A673 (cell line): ENCODE results near the gene HECW1. TPM values are rescaled to one million over a fixed set of nuclear protein-coding genes. Genes with fewer than 3 reads are reported as not detected.

Experiments
- BruUV-seq: library from RNA; stranded (reverse); fragments of 400-500 nt; replicated peaks from 2 replicates; lab custom pipeline; 2021; lab: Mats Ljungman, UMichigan
- CTCF ChIA-PET: fragments of 300-600 bp; sonication (Branson Sonifier 250); formaldehyde crosslinking; loops from one replicate; lab custom pipeline; 2022; ENCODE audit warnings: antibody characterized with exemption; lab: Charles Lee
- POLR2A ChIA-PET: fragments of 300-600 bp; sonication (Branson Sonifier 250); formaldehyde crosslinking; loops from one replicate; lab custom pipeline; 2022; ENCODE audit warnings: antibody characterized with exemption; ENCODE audit not compliant: low non-redundant PET; lab: Charles Lee
- DNase-seq: peaks from one replicate; pipeline ENCODE4 v3.0.0-alpha.2; 2015; ENCODE audit warnings: low spot score
- H3K27ac ChIP-seq: fragments of 200-600 bp; sonication (generic); 2 replicates; pipeline ENCODE4 v1.5.1; 2016; ENCODE audit warnings: mixed run types, low read depth, mild to moderate bottlenecking, mixed read lengths, antibody characterized with exemption, low read length; ENCODE audit not compliant: poor library complexity, severe bottlenecking
- H3K27me3 ChIP-seq: fragments of 200-600 bp; sonication (generic); replicated peaks from 2 replicates; pipeline ENCODE4 v1.6.1; 2017; ENCODE audit warnings: mixed run types, low read depth, mild to moderate bottlenecking, mixed read lengths, antibody characterized with exemption, low read length; ENCODE audit not compliant: insufficient read depth, poor library complexity
- H3K36me3 ChIP-seq: fragments of 200-600 bp; sonication (generic); 2 replicates; pipeline ENCODE4 v1.6.1; 2016; ENCODE audit warnings: mixed run types, mild to moderate bottlenecking, mixed read lengths, antibody characterized with exemption, low read length; ENCODE audit not compliant: insufficient read depth, poor library complexity, severe bottlenecking
- H3K4me1 ChIP-seq: fragments of 200-600 bp; sonication (generic); 2 replicates; pipeline ENCODE4 v1.6.1; 2017; ENCODE audit warnings: mixed run types, mild to moderate bottlenecking, mixed read lengths, antibody characterized with exemption, low read length; ENCODE audit not compliant: insufficient read depth, poor library complexity, severe bottlenecking
- H3K4me3 ChIP-seq: fragments of 200-600 bp; sonication (generic); 2 replicates; pipeline ENCODE4 v1.5.1; 2016; ENCODE audit warnings: low read depth, mixed run types, mild to moderate bottlenecking, mixed read lengths, low read length; ENCODE audit not compliant: poor library complexity, severe bottlenecking
- H3K9me3 ChIP-seq: fragments of 200-600 bp; sonication (generic); 2 replicates; pipeline ENCODE4 v1.6.1; 2016; ENCODE audit warnings: mixed run types, low read depth, mild to moderate bottlenecking, mixed read lengths, antibody characterized with exemption, low read length; ENCODE audit not compliant: poor library complexity, severe bottlenecking
- EZH2 ChIP-seq: fragments of 200-600 bp; sonication (generic); IDR thresholded peaks from 2 replicates; pipeline ENCODE4 v1.6.1; 2017; ENCODE audit warnings: borderline replicate concordance, low read depth, mild to moderate bottlenecking, mixed read lengths, antibody characterized with exemption, low read length; ENCODE audit not compliant: poor library complexity, severe bottlenecking
- intact Hi-C: fragments of 100-400 bp; cut with micrococcal nuclease; formaldehyde crosslinking; loops from one replicate; pipeline ENCODE4 v1.10.0; 2022; ENCODE audit not compliant: unreplicated experiment
- total RNA-seq: library from RNA; stranded (reverse); gene quantifications from 2 replicates; pipeline ENCODE4 v1.2.3, GENCODE V29; 2021
- TF ChIP-seq, protein P1 (sequence below): fragments of 300-800, 200-600 bp; sonication (generic); conservative IDR thresholded peaks from 2 replicates; pipeline ENCODE4 v1.5.1; 2017; ENCODE audit warnings: low read depth, mild to moderate bottlenecking, antibody characterized with exemption, low read length, moderate library complexity, mixed read lengths

Gene HECW1
- total RNA-seq, 1 experiment from 2014 or later, result 0.39 TPM

DNA sequence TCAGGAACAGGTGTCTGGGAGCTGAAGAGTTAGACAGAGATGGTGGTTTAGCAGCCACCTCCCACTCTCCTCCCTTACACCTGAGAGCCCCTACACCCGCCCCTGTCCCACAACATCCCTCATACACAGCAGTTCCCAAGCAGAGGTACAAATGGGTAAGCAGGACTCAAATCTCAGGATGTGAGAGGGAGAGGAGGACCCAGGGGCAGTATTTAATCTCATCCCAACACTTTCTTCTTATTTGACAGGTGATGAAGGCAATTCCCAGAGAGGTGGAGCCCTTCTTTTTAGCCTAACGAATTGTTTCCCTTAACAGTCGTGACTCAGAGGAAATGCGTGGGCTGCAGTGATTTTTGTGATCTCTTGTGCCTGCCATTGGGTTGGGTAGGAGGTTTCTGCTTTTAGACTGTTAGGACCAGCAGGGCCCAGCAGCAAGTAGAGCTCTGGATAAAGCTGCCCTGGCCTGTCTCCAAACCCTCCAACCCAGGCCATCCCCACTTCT, 191.3 kb downstream of the HECW1 start:
- TF ChIP-seq, protein P1, sequence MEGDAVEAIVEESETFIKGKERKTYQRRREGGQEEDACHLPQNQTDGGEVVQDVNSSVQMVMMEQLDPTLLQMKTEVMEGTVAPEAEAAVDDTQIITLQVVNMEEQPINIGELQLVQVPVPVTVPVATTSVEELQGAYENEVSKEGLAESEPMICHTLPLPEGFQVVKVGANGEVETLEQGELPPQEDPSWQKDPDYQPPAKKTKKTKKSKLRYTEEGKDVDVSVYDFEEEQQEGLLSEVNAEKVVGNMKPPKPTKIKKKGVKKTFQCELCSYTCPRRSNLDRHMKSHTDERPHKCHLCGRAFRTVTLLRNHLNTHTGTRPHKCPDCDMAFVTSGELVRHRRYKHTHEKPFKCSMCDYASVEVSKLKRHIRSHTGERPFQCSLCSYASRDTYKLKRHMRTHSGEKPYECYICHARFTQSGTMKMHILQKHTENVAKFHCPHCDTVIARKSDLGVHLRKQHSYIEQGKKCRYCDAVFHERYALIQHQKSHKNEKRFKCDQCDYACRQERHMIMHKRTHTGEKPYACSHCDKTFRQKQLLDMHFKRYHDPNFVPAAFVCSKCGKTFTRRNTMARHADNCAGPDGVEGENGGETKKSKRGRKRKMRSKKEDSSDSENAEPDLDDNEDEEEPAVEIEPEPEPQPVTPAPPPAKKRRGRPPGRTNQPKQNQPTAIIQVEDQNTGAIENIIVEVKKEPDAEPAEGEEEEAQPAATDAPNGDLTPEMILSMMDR, result no peak
- TF ChIP-seq EZH2, result no peak
- H3K9me3 ChIP-seq, result no peaks in the 10 kb centered on the region
- H3K27me3 ChIP-seq, result no peaks in the 10 kb centered on the region
- intact Hi-C loops, result no loop called here
- CTCF ChIA-PET, result interaction anchor here (0.6 kb wide), 1 partner anchor 42 kb away, joined by 4 read pairs; no protein-coding TSS in a partner anchor
- POLR2A ChIA-PET, result no interaction called here
- no peaks in the 10 kb centered on the region for H3K36me3 ChIP-seq
- H3K27ac ChIP-seq, result peak overlapping the region; percentile 32
- BruUV-seq, result no TSS peak
- DNase-seq, result peak; percentile 80
- H3K4me1 ChIP-seq, result peaks cover 28% of the 10 kb centered on the region
- no peak overlapping the region for H3K4me3 ChIP-seq

DNA sequence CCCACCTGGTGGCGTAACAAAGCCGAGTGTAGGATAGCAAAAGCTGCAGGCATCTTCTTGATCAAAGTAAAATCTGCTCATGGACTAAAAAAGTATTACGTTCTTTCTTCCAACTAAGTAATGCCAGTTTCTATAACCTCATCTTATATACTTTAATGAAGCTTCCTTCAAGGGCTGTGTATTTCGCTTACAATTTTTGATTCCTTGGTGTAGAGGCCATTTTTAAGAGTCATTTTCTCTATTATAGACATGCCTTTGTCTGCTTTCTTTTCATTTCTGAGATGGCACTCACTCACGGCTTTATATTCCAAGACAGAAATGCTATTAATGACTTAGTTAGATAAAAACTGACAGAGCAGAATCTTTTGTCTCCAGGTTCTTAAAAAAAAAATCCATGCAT, 194.0 kb downstream of the HECW1 start:
- CTCF ChIA-PET, result no interaction called here
- Histone ChIP-seq H3K27ac (no peak overlapping the region), H3K4me1 (peaks cover 28% of the 10 kb centered on the region), H3K36me3 (no peaks in the 10 kb centered on the region), H3K4me3 (no peak overlapping the region), H3K9me3 (no peaks in the 10 kb centered on the region), H3K27me3 (no peaks in the 10 kb centered on the region)
- POLR2A ChIA-PET, result no interaction called here
- intact Hi-C loops, result no loop called here
- no peak for DNase-seq
- BruUV-seq, result no TSS peak
- TF ChIP-seq EZH2, result no peak
- TF ChIP-seq, protein P1, result no peak

DNA sequence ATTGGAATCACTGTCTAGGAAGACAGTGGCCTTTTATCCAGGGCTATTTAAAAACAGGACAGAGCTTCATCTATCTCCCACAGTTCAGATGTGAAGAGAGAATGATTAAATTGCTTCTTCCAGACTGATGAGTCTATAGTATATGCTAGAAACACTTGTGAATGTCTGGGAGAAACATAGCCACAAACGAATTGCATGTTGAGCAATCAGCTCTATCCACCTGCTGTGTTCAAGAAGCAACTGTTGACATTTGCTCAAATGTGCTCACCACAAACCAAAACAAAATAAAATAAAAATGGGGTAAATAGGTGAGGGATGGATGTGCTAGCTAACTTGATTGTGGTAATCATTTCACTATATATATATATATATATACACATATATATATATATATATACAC, 195.1 kb downstream of the HECW1 start:
- no peak for DNase-seq
- no peak overlapping the region for H3K4me3 ChIP-seq
- no peak overlapping the region for H3K27ac ChIP-seq
- intact Hi-C loops, result no loop called here
- ChIA-PET CTCF (no interaction called here), POLR2A (no interaction called here)
- H3K9me3 ChIP-seq, result no peaks in the 10 kb centered on the region
- H3K4me1 ChIP-seq, result peaks cover 21% of the 10 kb centered on the region
- H3K36me3 ChIP-seq, result no peaks in the 10 kb centered on the region
- no peak for TF ChIP-seq EZH2
- TF ChIP-seq, protein P1, result no peak
- H3K27me3 ChIP-seq, result no peaks in the 10 kb centered on the region
- no TSS peak for BruUV-seq
